GM21367 (cell line): Measurements from ENCODE around the gene MRPS34.

Experiments
- ATAC-seq: cut with Tn5 transposase; IDR thresholded peaks from one replicate; pipeline ENCODE4 v1.9.1; 2021; ENCODE audit not compliant: unreplicated experiment

The MRPS34 gene

GRCh38 chr16:1731603-1732002, 41.3 kb downstream of the MRPS34 start:
- ATAC-seq, result no peak

- ATAC-seq, result no peak
These were observed 41.9 kb downstream of the MRPS34 start for GRCh38 chr16:1731073-1731472.

- ATAC-seq, result no peak
These were observed 43.5 kb downstream of the MRPS34 start for GRCh38 chr16:1729445-1729844.

- ATAC-seq, result no peak
These were observed 43.9 kb downstream of the MRPS34 start for GRCh38 chr16:1729026-1729425.

GRCh38 chr16:1727651-1728624, 45.0 kb downstream of the MRPS34 start:
- ATAC-seq, result no peak

GRCh38 chr16:1726661-1727502, 46.1 kb downstream of the MRPS34 start:
- ATAC-seq, result no peak

GRCh38 chr16:1724491-1724890, 48.4 kb downstream of the MRPS34 start:
- no peak for ATAC-seq

GRCh38 chr16:1723450-1724147, 49.3 kb downstream of the MRPS34 start:
- no peak for ATAC-seq
